HEK293 (cell line): ENCODE measurements around the gene LACTBL1.

ENCODE experiments used
- ATF2 ChIP-seq: fragments of 450-650 bp; formaldehyde crosslinking; IDR thresholded peaks from 2 replicates; pipeline ENCODE4 v1.5.1; 2016; ENCODE audit warnings: missing biosample characterization, missing genetic modification characterization, low read depth
- CTCF ChIP-seq: fragments of 450-650 bp; formaldehyde crosslinking; IDR thresholded peaks from 2 replicates; pipeline ENCODE4 v1.5.1; 2016; ENCODE audit warnings: missing biosample characterization, missing genetic modification characterization
- TCF7L2 ChIP-seq: IDR thresholded peaks from 2 replicates; pipeline ENCODE4 v1.6.1; 2011; ENCODE audit warnings: low read depth, mild to moderate bottlenecking, inconsistent platforms, low read length, moderate library complexity, borderline replicate concordance
- YY1 ChIP-seq: fragments of 450-650 bp; formaldehyde crosslinking; IDR thresholded peaks from 2 replicates; pipeline ENCODE4 v1.5.1; 2018; ENCODE audit warnings: missing biosample characterization, missing genetic modification characterization
- ZFP37 ChIP-seq: fragments of 450-650 bp; formaldehyde crosslinking; IDR thresholded peaks from 2 replicates; pipeline ENCODE4 v1.5.1; 2016; ENCODE audit warnings: missing biosample characterization, missing genetic modification characterization
- ZNF274 ChIP-seq, 2 experiments: fragments of 200-500 bp in 1 of 2; fragments of 450-650 bp in 1 of 2; sonication (Bioruptor generic) in 1 of 2; formaldehyde crosslinking in 1 of 2; IDR thresholded peaks; 2 replicates each; pipeline versions ENCODE4 v1.5.1 to v1.6.1; 2014 to 2016; ENCODE audit warnings: borderline replicate concordance in 1 of 2, inconsistent platforms in 1 of 2, low read length in 1 of 2, missing biosample characterization in 1 of 2, missing genetic modification characterization in 1 of 2
- ZNF335 ChIP-seq: fragments of 450-650 bp; formaldehyde crosslinking; conservative IDR thresholded peaks from 2 replicates; pipeline ENCODE4 v1.5.1; 2016; ENCODE audit warnings: missing biosample characterization, missing genetic modification characterization
- ZNF529 ChIP-seq: fragments of 450-650 bp; formaldehyde crosslinking; IDR thresholded peaks from 2 replicates; pipeline ENCODE4 v1.5.1; 2017; ENCODE audit warnings: missing genetic modification characterization, missing biosample characterization; ENCODE audit not compliant: insufficient replicate concordance
- ZNF610 ChIP-seq: fragments of 450-650 bp; formaldehyde crosslinking; IDR thresholded peaks from 2 replicates; pipeline ENCODE4 v1.5.1; 2016; ENCODE audit warnings: missing biosample characterization, missing genetic modification characterization, borderline replicate concordance
- ZNF623 ChIP-seq: fragments of 450-650 bp; formaldehyde crosslinking; IDR thresholded peaks from 2 replicates; pipeline ENCODE4 v1.5.1; 2016; ENCODE audit warnings: missing biosample characterization, missing genetic modification characterization
- ZNF692 ChIP-seq: fragments of 450-650 bp; formaldehyde crosslinking; IDR thresholded peaks from 2 replicates; pipeline ENCODE4 v1.5.1; 2016; ENCODE audit warnings: missing biosample characterization, missing genetic modification characterization
- TF ChIP-seq, protein P1 (sequence below): fragments of 450-650 bp; formaldehyde crosslinking; IDR thresholded peaks from 2 replicates; pipeline ENCODE4 v1.5.1; 2016; ENCODE audit warnings: missing biosample characterization, missing genetic modification characterization

DNA sequence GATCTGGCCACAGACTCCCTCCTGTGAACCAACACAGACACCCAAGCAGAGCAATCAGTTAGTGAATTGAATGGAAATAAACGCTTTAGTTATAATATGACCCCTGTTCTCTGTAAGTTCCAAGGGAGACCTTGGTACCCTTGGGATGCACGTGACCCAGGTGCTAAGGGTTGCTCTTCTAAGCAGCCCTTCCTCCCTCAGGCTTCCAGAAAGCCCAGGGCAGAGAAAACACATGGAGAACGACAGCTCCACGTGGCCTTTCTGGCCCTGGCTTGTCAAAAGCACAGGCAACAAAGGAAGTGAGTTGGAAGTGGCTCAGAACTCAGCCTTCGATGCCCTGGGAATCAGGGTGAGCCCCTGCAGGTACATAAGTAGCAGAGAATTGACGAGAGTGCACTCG, 57.4 kb downstream of the LACTBL1 start:
- TF ChIP-seq ZNF610 (tag by site-specific recombination) (no peak), TCF7L2 (no peak), YY1 (tag by site-specific recombination) (no peak), CTCF (tag by site-specific recombination) (no peak), ZNF274 (IDR thresholded peaks at IDR 0.05; ENCODE audit: low read length) (no peak), ZNF274 (tag by site-specific recombination; IDR thresholded peaks at IDR 0.05; ENCODE audit: borderline replicate concordance) (no peak), ZNF335 (tag by site-specific recombination) (no peak), ATF2 (tag by site-specific recombination) (no peak), ZFP37 (no peak), ZNF529 (tag by site-specific recombination) (no peak), ZNF692 (tag by site-specific recombination) (no peak), ZNF623 (tag by site-specific recombination) (no peak)
- TF ChIP-seq, protein P1, sequence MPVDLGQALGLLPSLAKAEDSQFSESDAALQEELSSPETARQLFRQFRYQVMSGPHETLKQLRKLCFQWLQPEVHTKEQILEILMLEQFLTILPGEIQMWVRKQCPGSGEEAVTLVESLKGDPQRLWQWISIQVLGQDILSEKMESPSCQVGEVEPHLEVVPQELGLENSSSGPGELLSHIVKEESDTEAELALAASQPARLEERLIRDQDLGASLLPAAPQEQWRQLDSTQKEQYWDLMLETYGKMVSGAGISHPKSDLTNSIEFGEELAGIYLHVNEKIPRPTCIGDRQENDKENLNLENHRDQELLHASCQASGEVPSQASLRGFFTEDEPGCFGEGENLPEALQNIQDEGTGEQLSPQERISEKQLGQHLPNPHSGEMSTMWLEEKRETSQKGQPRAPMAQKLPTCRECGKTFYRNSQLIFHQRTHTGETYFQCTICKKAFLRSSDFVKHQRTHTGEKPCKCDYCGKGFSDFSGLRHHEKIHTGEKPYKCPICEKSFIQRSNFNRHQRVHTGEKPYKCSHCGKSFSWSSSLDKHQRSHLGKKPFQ (tag by site-specific recombination) = no peak
